HepG2 (cell line): ENCODE results near the gene ANKZF1. TPM values are rescaled to one million over a fixed set of nuclear protein-coding genes. Genes with fewer than 3 reads are reported as not detected.

ENCODE experiments used
- JDP2 ChIP-seq: sonication (generic); formaldehyde crosslinking; IDR thresholded peaks from 2 replicates; pipeline ENCODE4 v1.8.1; 2022; ENCODE audit warnings: missing genetic modification reagents, borderline replicate concordance
- MED8 ChIP-seq: sonication (generic); formaldehyde crosslinking; IDR thresholded peaks from 2 replicates; pipeline ENCODE4 v1.8.1; 2023; ENCODE audit warnings: mild to moderate bottlenecking, missing genetic modification reagents; ENCODE audit not compliant: insufficient replicate concordance
- PHF5A ChIP-seq: IDR thresholded peaks from one replicate; pipeline ENCODE4 v1.6.1; 2018; ENCODE audit warnings: low read depth, missing genetic modification reagents; ENCODE audit not compliant: unreplicated experiment
- ZC3H13 ChIP-seq: sonication (generic); formaldehyde crosslinking; IDR thresholded peaks from 2 replicates; pipeline ENCODE4 v1.8.1; 2023; ENCODE audit warnings: mild to moderate bottlenecking, missing genetic modification reagents, moderate library complexity
- ZNF101 ChIP-seq: sonication (generic); formaldehyde crosslinking; IDR thresholded peaks from 2 replicates; pipeline ENCODE4 v1.4.0; 2020; ENCODE audit warnings: mild to moderate bottlenecking, low read depth, missing genetic modification reagents, borderline replicate concordance
- ZNF333 ChIP-seq: sonication (generic); formaldehyde crosslinking; IDR thresholded peaks from 2 replicates; pipeline ENCODE4 v1.4.0; 2020; ENCODE audit warnings: mild to moderate bottlenecking, missing genetic modification reagents, borderline replicate concordance
- ZNF572 ChIP-seq: sonication (generic); formaldehyde crosslinking; IDR thresholded peaks from 2 replicates; pipeline ENCODE4 v1.5.1; 2020; ENCODE audit warnings: mild to moderate bottlenecking, missing genetic modification reagents
- ZNF607 ChIP-seq: sonication (generic); formaldehyde crosslinking; IDR thresholded peaks from 2 replicates; pipeline ENCODE4 v1.5.1; 2020; ENCODE audit warnings: missing genetic modification reagents, mild to moderate bottlenecking, borderline replicate concordance
- polyA plus RNA-seq, 8 experiments: library from polyadenylated mRNA; depleted of rRNA in 3 of 8; stranded (reverse) in 7 of 8; unstranded in 1 of 8; fragments of >200 nt; fragmentation: Illumina TruSeq in 4 of 8; extraction: Trizol in 4 of 8; gene quantifications; 2 replicates each; pipeline versions ENCODE4 v1.2.1 to v1.2.3, GENCODE V29; 2011 to 2016; ENCODE audit warnings: low read depth in 4 of 8, missing spikeins in 1 of 8, mixed read lengths in 1 of 8; ENCODE audit not compliant: insufficient read depth in 1 of 8
- total RNA-seq, 5 experiments: library from RNA; depleted of rRNA; stranded (reverse); fragments of >200 nt; fragmentation: Illumina TruSeq; extraction: Trizol; gene quantifications; 2 replicates each; pipeline ENCODE4 v1.2.3, GENCODE V29; 2016; ENCODE audit warnings: low read depth in 1 of 5
- TF ChIP-seq, protein P1 (sequence below): sonication (generic); formaldehyde crosslinking; IDR thresholded peaks from 2 replicates; pipeline ENCODE4 v1.4.0; 2020; ENCODE audit warnings: missing genetic modification reagents
- TF ChIP-seq, protein P2 (sequence below): sonication (generic); formaldehyde crosslinking; IDR thresholded peaks from 2 replicates; pipeline ENCODE4 v1.8.0; 2022; ENCODE audit warnings: missing genetic modification reagents, mild to moderate bottlenecking, inconsistent platforms, borderline replicate concordance
- TF ChIP-seq, protein P3 (sequence below): sonication (generic); formaldehyde crosslinking; IDR thresholded peaks from 2 replicates; pipeline ENCODE4 v1.4.0; 2020; ENCODE audit warnings: low read depth, mild to moderate bottlenecking, missing genetic modification reagents
- TF ChIP-seq, protein P4 (sequence below): sonication (generic); formaldehyde crosslinking; IDR thresholded peaks from 2 replicates; pipeline ENCODE4 v1.8.1; 2023; ENCODE audit warnings: mild to moderate bottlenecking, missing genetic modification reagents, borderline replicate concordance
- TF ChIP-seq, protein P5 (sequence below): sonication (generic); formaldehyde crosslinking; IDR thresholded peaks from 2 replicates; pipeline ENCODE4 v1.4.0; 2020; ENCODE audit warnings: missing genetic modification reagents
- TF ChIP-seq, protein P6 (sequence below): IDR thresholded peaks from 2 replicates; pipeline ENCODE4 v1.6.1; 2016; ENCODE audit warnings: missing biosample characterization, missing genetic modification reagents, low read depth

ANKZF1 gene
- total and polyA plus RNA-seq, 2 of the 13 experiments (the other 11 are each of a cell fraction or from before 2014, with no cell fraction given) = 25.3 to 128 TPM

DNA sequence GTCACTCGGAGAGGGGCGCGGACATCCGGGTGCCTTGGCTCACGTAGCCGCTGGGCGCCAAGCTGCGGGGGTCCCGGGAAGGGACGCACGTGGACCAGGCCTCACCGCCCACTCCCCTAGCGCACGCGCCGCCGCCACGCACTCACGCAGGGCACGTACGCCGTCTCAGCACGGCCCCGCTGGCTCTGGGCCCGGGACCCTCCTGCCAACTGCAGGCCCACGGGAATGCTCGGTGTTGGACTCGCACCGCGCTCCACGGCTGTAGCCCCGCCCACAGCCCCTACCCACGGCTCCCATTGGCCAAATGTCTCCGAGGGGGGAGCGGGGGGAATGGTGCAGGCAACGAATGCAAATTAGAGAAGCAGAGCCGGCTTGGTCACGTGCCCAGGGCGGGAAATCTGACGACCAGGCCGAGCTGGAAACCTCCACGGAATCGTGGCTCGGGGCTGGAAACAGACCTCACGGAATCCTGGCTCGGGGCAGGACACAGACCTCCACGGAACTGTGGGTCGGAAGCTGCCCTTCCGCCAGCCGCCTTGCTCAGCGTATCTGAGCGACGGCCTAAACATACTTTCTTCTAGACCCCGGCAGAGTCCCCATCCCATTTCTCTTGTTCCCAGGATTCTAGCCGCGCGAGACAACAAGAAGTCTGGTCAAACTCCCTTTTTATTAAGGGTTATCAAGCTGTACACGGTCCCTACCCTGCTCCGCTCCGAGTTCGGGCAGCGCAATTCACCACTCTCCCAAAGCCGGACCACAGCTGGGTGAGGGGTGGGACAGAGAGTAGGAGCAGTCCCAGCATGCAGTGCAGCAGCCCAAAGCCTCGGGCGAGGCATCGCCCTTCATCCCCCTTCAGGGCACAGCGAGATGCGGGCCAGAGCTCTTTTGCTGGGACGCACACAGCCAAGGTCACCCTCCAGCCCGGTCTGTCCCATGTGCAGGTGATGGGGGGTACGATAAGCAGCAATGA lies 10.6 kb upstream of the ANKZF1 start, which contains the start of gene ABCB6 (continued):
- TF ChIP-seq JDP2 (CRISPR knock-in tag) (peak; percentile 46; the same call in 1 of the 2 replicates), MED8 (peak; percentile 93), PHF5A (CRISPR knock-in tag) (no peak), ZC3H13 (peak; percentile 99), ZNF572 (CRISPR knock-in tag) (no peak), ZNF333 (peak; percentile 95), ZNF607 (CRISPR knock-in tag) (no peak; the same call in 1 of the 2 replicates), ZNF101 (no peak)
- TF ChIP-seq, protein P1, sequence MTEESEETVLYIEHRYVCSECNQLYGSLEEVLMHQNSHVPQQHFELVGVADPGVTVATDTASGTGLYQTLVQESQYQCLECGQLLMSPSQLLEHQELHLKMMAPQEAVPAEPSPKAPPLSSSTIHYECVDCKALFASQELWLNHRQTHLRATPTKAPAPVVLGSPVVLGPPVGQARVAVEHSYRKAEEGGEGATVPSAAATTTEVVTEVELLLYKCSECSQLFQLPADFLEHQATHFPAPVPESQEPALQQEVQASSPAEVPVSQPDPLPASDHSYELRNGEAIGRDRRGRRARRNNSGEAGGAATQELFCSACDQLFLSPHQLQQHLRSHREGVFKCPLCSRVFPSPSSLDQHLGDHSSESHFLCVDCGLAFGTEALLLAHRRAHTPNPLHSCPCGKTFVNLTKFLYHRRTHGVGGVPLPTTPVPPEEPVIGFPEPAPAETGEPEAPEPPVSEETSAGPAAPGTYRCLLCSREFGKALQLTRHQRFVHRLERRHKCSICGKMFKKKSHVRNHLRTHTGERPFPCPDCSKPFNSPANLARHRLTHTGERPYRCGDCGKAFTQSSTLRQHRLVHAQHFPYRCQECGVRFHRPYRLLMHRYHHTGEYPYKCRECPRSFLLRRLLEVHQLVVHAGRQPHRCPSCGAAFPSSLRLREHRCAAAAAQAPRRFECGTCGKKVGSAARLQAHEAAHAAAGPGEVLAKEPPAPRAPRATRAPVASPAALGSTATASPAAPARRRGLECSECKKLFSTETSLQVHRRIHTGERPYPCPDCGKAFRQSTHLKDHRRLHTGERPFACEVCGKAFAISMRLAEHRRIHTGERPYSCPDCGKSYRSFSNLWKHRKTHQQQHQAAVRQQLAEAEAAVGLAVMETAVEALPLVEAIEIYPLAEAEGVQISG (CRISPR knock-in tag) = peak; percentile 89
- TF ChIP-seq, protein P2, sequence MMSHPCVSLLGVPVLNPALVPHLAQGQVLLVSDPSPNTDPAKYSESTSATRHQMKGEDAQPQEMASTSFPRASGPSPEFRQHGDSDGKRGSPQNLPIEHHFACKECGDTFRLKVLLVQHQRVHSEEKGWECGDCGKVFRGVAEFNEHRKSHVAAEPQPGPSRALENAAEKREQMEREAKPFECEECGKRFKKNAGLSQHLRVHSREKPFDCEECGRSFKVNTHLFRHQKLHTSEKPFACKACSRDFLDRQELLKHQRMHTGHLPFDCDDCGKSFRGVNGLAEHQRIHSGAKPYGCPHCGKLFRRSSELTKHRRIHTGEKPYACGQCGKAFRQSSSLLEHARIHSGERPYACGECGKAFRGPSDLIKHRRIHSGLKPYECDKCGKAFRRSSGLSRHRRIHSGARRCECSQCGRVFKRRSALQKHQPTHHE (CRISPR knock-in tag) = peak; percentile 100
- TF ChIP-seq, protein P3, sequence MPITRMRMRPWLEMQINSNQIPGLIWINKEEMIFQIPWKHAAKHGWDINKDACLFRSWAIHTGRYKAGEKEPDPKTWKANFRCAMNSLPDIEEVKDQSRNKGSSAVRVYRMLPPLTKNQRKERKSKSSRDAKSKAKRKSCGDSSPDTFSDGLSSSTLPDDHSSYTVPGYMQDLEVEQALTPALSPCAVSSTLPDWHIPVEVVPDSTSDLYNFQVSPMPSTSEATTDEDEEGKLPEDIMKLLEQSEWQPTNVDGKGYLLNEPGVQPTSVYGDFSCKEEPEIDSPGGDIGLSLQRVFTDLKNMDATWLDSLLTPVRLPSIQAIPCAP (CRISPR knock-in tag) = no peak
- TF ChIP-seq, protein P4, sequence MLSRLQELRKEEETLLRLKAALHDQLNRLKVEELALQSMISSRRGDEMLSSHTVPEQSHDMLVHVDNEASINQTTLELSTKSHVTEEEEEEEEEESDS (CRISPR knock-in tag) = peak; percentile 51
- TF ChIP-seq, protein P5, sequence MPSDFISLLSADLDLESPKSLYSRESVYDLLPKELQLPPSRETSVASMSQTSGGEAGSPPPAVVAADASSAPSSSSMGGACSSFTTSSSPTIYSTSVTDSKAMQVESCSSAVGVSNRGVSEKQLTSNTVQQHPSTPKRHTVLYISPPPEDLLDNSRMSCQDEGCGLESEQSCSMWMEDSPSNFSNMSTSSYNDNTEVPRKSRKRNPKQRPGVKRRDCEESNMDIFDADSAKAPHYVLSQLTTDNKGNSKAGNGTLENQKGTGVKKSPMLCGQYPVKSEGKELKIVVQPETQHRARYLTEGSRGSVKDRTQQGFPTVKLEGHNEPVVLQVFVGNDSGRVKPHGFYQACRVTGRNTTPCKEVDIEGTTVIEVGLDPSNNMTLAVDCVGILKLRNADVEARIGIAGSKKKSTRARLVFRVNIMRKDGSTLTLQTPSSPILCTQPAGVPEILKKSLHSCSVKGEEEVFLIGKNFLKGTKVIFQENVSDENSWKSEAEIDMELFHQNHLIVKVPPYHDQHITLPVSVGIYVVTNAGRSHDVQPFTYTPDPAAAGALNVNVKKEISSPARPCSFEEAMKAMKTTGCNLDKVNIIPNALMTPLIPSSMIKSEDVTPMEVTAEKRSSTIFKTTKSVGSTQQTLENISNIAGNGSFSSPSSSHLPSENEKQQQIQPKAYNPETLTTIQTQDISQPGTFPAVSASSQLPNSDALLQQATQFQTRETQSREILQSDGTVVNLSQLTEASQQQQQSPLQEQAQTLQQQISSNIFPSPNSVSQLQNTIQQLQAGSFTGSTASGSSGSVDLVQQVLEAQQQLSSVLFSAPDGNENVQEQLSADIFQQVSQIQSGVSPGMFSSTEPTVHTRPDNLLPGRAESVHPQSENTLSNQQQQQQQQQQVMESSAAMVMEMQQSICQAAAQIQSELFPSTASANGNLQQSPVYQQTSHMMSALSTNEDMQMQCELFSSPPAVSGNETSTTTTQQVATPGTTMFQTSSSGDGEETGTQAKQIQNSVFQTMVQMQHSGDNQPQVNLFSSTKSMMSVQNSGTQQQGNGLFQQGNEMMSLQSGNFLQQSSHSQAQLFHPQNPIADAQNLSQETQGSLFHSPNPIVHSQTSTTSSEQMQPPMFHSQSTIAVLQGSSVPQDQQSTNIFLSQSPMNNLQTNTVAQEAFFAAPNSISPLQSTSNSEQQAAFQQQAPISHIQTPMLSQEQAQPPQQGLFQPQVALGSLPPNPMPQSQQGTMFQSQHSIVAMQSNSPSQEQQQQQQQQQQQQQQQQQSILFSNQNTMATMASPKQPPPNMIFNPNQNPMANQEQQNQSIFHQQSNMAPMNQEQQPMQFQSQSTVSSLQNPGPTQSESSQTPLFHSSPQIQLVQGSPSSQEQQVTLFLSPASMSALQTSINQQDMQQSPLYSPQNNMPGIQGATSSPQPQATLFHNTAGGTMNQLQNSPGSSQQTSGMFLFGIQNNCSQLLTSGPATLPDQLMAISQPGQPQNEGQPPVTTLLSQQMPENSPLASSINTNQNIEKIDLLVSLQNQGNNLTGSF (CRISPR knock-in tag) = peak; percentile 75
- TF ChIP-seq, protein P6, sequence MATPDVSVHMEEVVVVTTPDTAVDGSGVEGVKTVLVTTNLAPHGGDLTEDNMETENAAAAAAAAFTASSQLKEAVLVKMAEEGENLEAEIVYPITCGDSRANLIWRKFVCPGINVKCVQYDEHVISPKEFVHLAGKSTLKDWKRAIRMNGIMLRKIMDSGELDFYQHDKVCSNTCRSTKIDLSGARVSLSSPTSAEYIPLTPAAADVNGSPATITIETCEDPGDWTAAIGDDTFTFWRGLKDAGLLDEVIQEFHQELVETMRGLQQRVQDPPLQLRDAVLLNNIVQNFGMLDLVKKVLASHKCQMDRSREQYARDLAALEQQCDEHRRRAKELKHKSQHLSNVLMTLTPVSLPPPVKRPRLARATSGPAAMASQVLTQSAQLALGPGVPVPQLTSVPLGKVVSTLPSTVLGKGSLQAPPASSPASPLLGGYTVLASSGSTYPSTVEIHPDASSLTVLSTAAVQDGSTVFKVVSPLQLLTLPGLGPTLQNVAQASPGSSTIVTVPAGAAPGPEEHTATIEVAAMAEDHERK (CRISPR knock-in tag) = peak; percentile 87
